Right hindlimb (tissue), 1 donor: Measurements from ENCODE around the gene TMC1.

ENCODE experiments used
- DNase-seq: peaks from one replicate; pipeline ENCODE4 v3.0.0-alpha.2; 2018

TMC1 gene

GRCh38 chr9:72882117-72882775 lies 360.8 kb downstream of the TMC1 start:
- peak; percentile 36 for DNase-seq

- no peak for DNase-seq
Measured at GRCh38 chr9:72883875-72884274, 362.5 kb downstream of the TMC1 start.

DNA sequence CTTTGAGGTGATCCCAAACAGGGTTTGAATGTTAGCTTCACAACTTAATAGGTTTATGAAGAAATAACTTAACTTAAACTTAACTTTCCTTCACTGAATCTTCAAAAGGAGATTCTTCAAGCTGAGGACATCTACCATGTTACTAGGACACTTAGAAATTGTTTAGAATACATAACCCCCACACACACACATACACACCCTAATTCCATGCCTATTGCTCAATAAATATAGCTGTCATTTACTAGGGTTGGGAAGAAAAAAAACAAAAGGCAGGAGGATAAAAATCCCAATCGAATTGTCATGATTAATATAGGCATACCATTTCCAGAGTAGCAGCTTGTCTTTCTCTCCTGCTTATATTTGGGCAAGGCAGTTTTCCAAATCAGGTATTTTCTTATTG lies 363.1 kb downstream of the TMC1 start:
- DNase-seq: no peak
